ENCODE data around the gene SLC39A9. TPM values are rescaled to one million over a fixed set of nuclear protein-coding genes. Genes with fewer than 3 reads are reported as not detected.

SLC39A9 gene
- total RNA-seq, 1 experiment from 2014 or later = 53.1 TPM

GRCh38 chr14:69424149-69424923, 25.8 kb downstream of the SLC39A9 start:
- DNase-seq = no peak
- Histone ChIP-seq H3K36me3 (replicated peaks; ENCODE audit: control insufficient read depth, insufficient read depth, low read length) (peaks cover 1% of the 10 kb centered on the region), H3K4me3 (ENCODE audit: insufficient read depth, low read depth, low read length) (no peak overlapping the region)

GRCh38 chr14:69427596-69427995, 29.1 kb downstream of the SLC39A9 start:
- DNase-seq = no peak
- no peak overlapping the region for H3K4me3 ChIP-seq (ENCODE audit: insufficient read depth, low read depth, low read length)
- peaks cover 1% of the 10 kb centered on the region for H3K36me3 ChIP-seq (replicated peaks; ENCODE audit: control insufficient read depth, insufficient read depth, low read length)
- H3K27me3 ChIP-seq (ENCODE audit: control insufficient read depth, insufficient read depth, low read length) = no peaks in the 10 kb centered on the region

More at GRCh38 chr14:69424149-69424923, 25.8 kb downstream of the SLC39A9 start:
- H3K27me3 ChIP-seq (ENCODE audit: control insufficient read depth, insufficient read depth, low read length) = no peaks in the 10 kb centered on the region

DNA sequence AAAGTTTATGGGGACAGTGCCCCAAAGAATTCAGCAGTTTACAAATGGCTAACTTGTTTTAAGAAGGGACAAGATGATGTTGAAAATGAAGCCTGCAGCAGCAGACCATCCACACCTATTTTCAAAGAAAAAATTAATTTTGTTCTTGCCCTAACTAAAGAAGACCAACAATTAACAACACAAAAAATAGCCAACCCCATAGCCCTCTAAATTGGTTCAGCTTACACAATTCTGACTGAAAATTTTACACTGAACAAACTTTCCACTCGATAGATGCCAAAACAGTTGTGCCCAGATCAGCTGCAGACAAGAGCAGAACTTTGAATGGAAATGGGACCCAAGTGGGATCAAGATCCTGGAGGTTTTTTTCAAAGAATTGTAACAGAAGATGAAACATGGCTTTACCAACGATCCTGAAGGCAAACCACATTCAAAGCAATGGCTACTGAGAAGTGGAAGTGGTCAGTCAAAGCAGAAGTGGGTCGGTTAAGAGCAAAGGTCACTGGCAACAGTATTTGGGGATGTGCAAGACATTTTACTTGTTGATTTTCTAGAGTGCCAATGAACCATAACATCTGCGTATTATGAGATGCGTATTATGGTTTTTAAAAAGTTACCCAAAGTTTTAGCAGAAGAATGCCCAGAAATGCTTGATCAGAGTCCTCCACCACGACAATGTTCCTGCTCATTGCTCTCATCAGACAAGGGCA, 30.0 kb downstream of the SLC39A9 start:
- Histone ChIP-seq H3K27me3 (ENCODE audit: control insufficient read depth, insufficient read depth, low read length) (no peaks in the 10 kb centered on the region), H3K36me3 (replicated peaks; ENCODE audit: control insufficient read depth, insufficient read depth, low read length) (peaks cover 1% of the 10 kb centered on the region), H3K4me3 (ENCODE audit: insufficient read depth, low read depth, low read length) (no peak overlapping the region)
- DNase-seq = no peak

DNA sequence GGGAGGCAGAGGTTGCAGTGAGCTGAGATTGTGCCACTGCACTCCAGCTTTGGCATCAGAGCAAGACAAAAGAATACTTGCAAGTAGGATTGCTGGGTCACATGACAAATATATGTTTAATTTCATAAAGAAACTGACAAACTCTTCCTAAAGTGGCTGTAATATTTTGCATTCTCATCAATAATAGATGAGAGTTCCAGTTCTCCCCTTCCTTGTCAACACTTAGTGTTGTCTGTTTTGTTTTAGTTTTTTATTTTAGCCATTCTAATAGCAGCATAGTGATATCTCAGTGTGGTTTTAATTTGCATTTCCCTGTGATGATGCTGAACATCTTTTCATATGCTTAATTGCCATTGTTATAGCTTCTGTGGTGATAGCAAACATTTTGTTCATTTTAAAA, 31.2 kb downstream of the SLC39A9 start:
- no peak overlapping the region for H3K4me3 ChIP-seq (ENCODE audit: insufficient read depth, low read depth, low read length)
- no peak for DNase-seq
- no peaks in the 10 kb centered on the region for H3K27me3 ChIP-seq (ENCODE audit: control insufficient read depth, insufficient read depth, low read length)
- peaks cover 1% of the 10 kb centered on the region for H3K36me3 ChIP-seq (replicated peaks; ENCODE audit: control insufficient read depth, insufficient read depth, low read length)

DNA sequence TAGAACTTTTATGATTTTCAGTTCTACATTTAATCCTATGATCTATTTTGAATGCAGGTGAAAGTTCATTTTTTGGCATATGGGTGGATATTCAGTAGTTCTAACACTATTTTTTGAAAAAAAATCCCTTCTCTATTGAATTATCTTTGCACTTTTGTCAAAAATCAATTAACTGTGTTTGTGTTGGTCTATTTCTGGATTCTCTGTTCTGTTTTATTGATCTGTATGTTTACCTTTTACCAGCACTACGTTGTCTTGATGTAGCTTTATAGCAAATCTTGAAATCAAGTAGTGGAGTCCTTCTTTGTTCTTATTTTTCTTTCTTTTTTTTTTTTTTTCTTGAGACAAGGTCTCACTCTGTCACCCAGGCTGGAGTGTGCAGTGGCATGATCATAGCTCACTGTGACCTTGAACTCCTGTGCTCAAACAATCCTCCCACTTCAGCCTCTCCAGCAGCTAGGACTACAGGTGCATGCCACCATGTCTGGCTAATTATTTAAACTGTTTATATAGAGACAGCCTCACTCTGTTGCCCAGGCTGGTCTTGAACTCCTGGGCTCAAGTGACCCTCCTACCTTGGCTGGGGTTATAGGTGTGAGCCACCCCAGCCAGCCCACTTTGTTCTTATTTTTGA, 31.9 kb downstream of the SLC39A9 start:
- H3K27me3 ChIP-seq (ENCODE audit: control insufficient read depth, insufficient read depth, low read length) = no peaks in the 10 kb centered on the region
- peaks cover 1% of the 10 kb centered on the region for H3K36me3 ChIP-seq (replicated peaks; ENCODE audit: control insufficient read depth, insufficient read depth, low read length)
- DNase-seq = no peak
- no peak overlapping the region for H3K4me3 ChIP-seq (ENCODE audit: insufficient read depth, low read depth, low read length)

DNA sequence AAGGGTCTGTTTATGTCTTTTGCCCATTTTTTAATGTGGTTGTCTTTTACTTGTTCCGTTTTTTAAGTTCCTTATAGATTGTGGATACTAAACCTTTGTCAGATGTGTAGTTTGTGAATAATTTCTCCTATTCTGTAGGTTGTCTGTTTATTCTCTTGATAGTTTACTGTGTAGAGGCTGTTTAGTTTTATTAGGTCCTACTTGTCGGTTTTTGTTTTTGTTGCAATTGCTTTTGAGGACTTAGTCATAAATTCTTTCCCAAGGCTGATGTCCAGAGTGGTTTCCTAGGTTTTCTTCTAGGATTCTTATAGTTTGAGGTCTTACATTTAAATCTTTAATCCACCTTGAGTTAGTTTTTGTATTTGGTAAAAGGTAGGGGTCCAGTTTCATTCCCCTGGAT, 33.9 kb downstream of the SLC39A9 start:
- no peak overlapping the region for H3K4me3 ChIP-seq (ENCODE audit: insufficient read depth, low read depth, low read length)
- no peaks in the 10 kb centered on the region; the same call in 1 of the 2 replicates for H3K36me3 ChIP-seq (replicated peaks; ENCODE audit: control insufficient read depth, insufficient read depth, low read length)
- DNase-seq = no peak
- no peaks in the 10 kb centered on the region for H3K27me3 ChIP-seq (ENCODE audit: control insufficient read depth, insufficient read depth, low read length)

GRCh38 chr14:69439521-69440270, 41.2 kb downstream of the SLC39A9 start:
- Histone ChIP-seq H3K36me3 (replicated peaks; ENCODE audit: control insufficient read depth, insufficient read depth, low read length) (no peaks in the 10 kb centered on the region), H3K27me3 (ENCODE audit: control insufficient read depth, insufficient read depth, low read length) (no peaks in the 10 kb centered on the region), H3K4me3 (ENCODE audit: insufficient read depth, low read depth, low read length) (no peak overlapping the region)
- peak; percentile 32 for DNase-seq

GRCh38 chr14:69441948-69442347, 43.5 kb downstream of the SLC39A9 start:
- H3K27me3 ChIP-seq (ENCODE audit: control insufficient read depth, insufficient read depth, low read length) = no peaks in the 10 kb centered on the region
- H3K36me3 ChIP-seq (replicated peaks; ENCODE audit: control insufficient read depth, insufficient read depth, low read length) = no peaks in the 10 kb centered on the region
- no peak for DNase-seq
- H3K4me3 ChIP-seq (ENCODE audit: insufficient read depth, low read depth, low read length) = no peak overlapping the region

GRCh38 chr14:69443296-69443805, 44.9 kb downstream of the SLC39A9 start:
- Histone ChIP-seq H3K27me3 (ENCODE audit: control insufficient read depth, insufficient read depth, low read length) (no peaks in the 10 kb centered on the region), H3K36me3 (replicated peaks; ENCODE audit: control insufficient read depth, insufficient read depth, low read length) (no peaks in the 10 kb centered on the region), H3K4me3 (ENCODE audit: insufficient read depth, low read depth, low read length) (no peak overlapping the region)
- no peak for DNase-seq

GRCh38 chr14:69449216-69449615, 50.7 kb downstream of the SLC39A9 start:
- Histone ChIP-seq H3K36me3 (replicated peaks; ENCODE audit: control insufficient read depth, insufficient read depth, low read length) (no peaks in the 10 kb centered on the region; the same call in 1 of the 2 replicates), H3K27me3 (ENCODE audit: control insufficient read depth, insufficient read depth, low read length) (no peaks in the 10 kb centered on the region), H3K4me3 (ENCODE audit: insufficient read depth, low read depth, low read length) (no peak overlapping the region)
- no peak for DNase-seq

- no peak for DNase-seq
- Histone ChIP-seq H3K27me3 (ENCODE audit: control insufficient read depth, insufficient read depth, low read length) (no peaks in the 10 kb centered on the region), H3K4me3 (ENCODE audit: insufficient read depth, low read depth, low read length) (no peak overlapping the region), H3K36me3 (replicated peaks; ENCODE audit: control insufficient read depth, insufficient read depth, low read length) (peaks cover 7% of the 10 kb centered on the region; the same call in 1 of the 2 replicates)
Measured at GRCh38 chr14:69451941-69452340, 53.4 kb downstream of the SLC39A9 start.

- Histone ChIP-seq H3K36me3 (replicated peaks; ENCODE audit: control insufficient read depth, insufficient read depth, low read length) (peaks cover 7% of the 10 kb centered on the region; the same call in 1 of the 2 replicates), H3K27me3 (ENCODE audit: control insufficient read depth, insufficient read depth, low read length) (no peaks in the 10 kb centered on the region), H3K4me3 (ENCODE audit: insufficient read depth, low read depth, low read length) (no peak overlapping the region)
- DNase-seq = no peak
Measured at GRCh38 chr14:69458350-69458749, 59.9 kb downstream of the SLC39A9 start.

DNA sequence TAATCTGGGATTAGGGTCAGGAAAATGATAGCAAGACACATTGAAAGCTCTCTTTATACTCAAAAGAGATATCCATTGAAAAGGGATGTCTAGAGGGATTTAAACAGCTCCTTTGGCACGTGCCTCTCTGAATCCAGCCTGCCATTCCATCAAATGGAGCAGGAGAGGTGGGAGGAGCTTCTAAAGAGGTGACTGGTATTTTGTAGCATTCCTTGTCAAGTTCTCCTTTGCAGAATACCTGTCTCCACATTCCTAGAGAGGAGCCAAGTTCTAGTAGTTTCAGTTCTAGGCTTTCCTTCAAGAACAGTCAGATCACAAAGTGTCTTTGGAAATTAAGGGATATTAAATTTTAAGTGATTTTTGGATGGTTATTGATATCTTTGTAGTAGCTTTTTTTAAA, 60.6 kb downstream of the SLC39A9 start:
- DNase-seq = peak; percentile 35
- Histone ChIP-seq H3K4me3 (ENCODE audit: insufficient read depth, low read depth, low read length) (no peak overlapping the region), H3K36me3 (replicated peaks; ENCODE audit: control insufficient read depth, insufficient read depth, low read length) (peaks cover 7% of the 10 kb centered on the region; the same call in 1 of the 2 replicates), H3K27me3 (ENCODE audit: control insufficient read depth, insufficient read depth, low read length) (no peaks in the 10 kb centered on the region)

- peak; percentile 65 for DNase-seq
- no peaks in the 10 kb centered on the region for H3K27me3 ChIP-seq (ENCODE audit: control insufficient read depth, insufficient read depth, low read length)
- no peak overlapping the region for H3K4me3 ChIP-seq (ENCODE audit: insufficient read depth, low read depth, low read length)
- H3K36me3 ChIP-seq (replicated peaks; ENCODE audit: control insufficient read depth, insufficient read depth, low read length) = peaks cover 7% of the 10 kb centered on the region; the same call in 1 of the 2 replicates
Measured at GRCh38 chr14:69460093-69460701, 61.7 kb downstream of the SLC39A9 start.
